Skin of body (tissue), 3 donors: ENCODE results near the gene HDAC8. TPM values are rescaled to one million over a fixed set of nuclear protein-coding genes. Genes with fewer than 3 reads are reported as not detected.

ENCODE experiments used
- DNase-seq: peaks from one replicate; lab custom pipeline; 2025; lab: John Stamatoyannopoulos, UW
- small RNA-seq: library from RNA; depleted of rRNA; stranded (forward); fragments of <200 nt; gene quantifications from one replicate; pipeline ENCODE3, GENCODE V24; 2014; ENCODE audit warnings: low replicate concordance
- total RNA-seq: library from RNA; depleted of rRNA; stranded (reverse); fragments of >200 nt; gene quantifications from one replicate; pipeline ENCODE4 v1.2.3, GENCODE V29; 2014

HDAC8 gene
- total RNA-seq, 1 donor from 2014 or later: 33.9 TPM

- no peak for DNase-seq
Observed at GRCh38 chrX:72297953-72298730, 274.5 kb downstream of the HDAC8 start.

GRCh38 chrX:72296991-72297390 lies 275.7 kb downstream of the HDAC8 start:
- DNase-seq: no peak

- no peak for DNase-seq
Observed at GRCh38 chrX:72295745-72296144, 276.9 kb downstream of the HDAC8 start.

- no peak for DNase-seq
Observed at GRCh38 chrX:72294497-72294896, 278.1 kb downstream of the HDAC8 start.

- no peak for DNase-seq
Observed at GRCh38 chrX:72282302-72282701, 290.3 kb downstream of the HDAC8 start.

- DNase-seq: no peak
Observed at GRCh38 chrX:72280321-72280845, 292.3 kb downstream of the HDAC8 start.

Small RNA genes lying within 50 kb of the gene (small RNA-seq; reads per million reads assigned to genes)
- gene RF00019 (not detected), gene RNU2-68P (0.69 reads per million, percentile 72 among the genes with 10 or more reads in this experiment)

Other genes starting within 250 kb of the HDAC8 start
- gene PHKA1, start 141.5 kb upstream of the HDAC8 start, total RNA-seq: 3.9 TPM
- not detected for gene DMRTC1B, start 204.0 kb upstream of the HDAC8 start, total RNA-seq
- gene FAM236B, start 209.8 kb upstream of the HDAC8 start, total RNA-seq: not detected
- not detected for gene FAM236D, start 235.4 kb upstream of the HDAC8 start, total RNA-seq